G401.6 (cell line): ENCODE results near the gene LSM14B.
"Not testable (repeated sequence)": the region's sequence is repeated elsewhere in the genome, so short reads cannot be mapped to it uniquely, and the experiment has no call there.

Experiments used
- FAIRE-seq: peaks from 2 replicates; lab custom pipeline; 2012; peaks lifted over from hg19 to GRCh38; lab: Jason Lieb, UNC

LSM14B gene

GRCh38 chr20:62121776-62122653, at the start of gene LSM14B:
Gene LSM14B, plus strand, starts transcription at chr20:62122475. Its CDS starts 192 bp downstream, at chr20:62122667.
- FAIRE-seq, result no peak

GRCh38 chr20:62073323-62073722, 49.0 kb upstream of the LSM14B start:
- no peak for FAIRE-seq

GRCh38 chr20:62079166-62079565, 43.1 kb upstream of the LSM14B start:
- no peak for FAIRE-seq

GRCh38 chr20:62080249-62080990, 41.9 kb upstream of the LSM14B start:
- FAIRE-seq, result no peak

- FAIRE-seq, result no peak
Observed at GRCh38 chr20:62083312-62083711, 39.0 kb upstream of the LSM14B start.

DNA sequence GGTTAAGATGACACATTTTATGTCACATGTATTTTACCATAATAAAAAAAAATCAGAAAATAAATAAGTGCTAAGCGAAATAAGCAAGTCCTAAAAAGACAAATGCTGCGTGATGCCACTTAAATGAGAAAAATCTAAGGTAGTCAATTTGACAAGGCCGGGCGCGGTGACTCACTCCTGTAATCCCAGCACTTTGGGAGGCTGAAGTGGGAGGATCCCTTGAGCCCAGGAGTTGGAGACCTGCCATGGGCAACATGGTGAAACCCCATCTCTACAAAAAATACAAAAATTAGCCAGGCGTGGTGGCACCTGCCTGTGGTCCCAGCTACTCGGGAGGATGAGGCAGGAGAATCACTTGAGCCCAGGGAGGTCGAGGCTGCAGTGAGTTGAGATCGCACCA, 38.1 kb upstream of the LSM14B start:
- not testable (repeated sequence) for FAIRE-seq

DNA sequence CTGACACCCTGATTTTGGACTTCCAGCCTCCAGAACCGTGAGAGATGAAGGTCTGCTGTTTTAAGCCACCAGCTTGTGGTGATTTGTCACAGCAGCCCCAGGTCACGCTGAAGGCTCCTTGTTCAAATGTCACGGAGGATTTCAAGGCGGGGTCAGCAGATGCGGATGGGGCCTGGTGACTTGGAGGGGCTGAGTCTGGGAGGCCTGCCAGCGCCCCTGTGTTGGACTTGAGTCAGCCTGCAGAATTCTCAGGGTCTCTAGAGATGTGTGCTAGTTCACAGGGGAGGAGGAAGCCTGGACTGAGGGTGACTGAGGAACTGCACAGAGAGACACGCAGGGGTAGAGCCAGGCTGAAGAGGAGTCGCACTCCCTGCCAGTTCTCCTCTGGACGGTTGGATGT, 37.1 kb upstream of the LSM14B start:
- FAIRE-seq, result no peak

DNA sequence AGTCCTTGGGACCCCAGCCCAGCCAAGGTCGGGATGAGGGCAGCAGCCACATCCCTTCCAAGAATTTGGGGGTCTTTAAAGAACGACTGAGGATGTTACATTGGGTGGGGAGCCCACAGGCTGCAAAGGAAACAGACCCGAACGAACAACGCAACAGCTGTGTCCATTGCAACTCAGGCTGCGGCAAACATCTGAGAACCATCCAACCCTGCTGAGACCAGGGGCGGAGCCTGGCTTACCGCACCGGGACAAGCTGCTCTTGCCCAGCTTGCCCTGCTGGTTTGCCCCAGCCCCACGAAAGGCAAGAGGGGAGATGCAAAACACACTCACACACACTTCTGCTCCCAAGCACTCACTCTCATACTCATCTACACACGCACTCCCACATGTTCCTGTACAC, 35.0 kb upstream of the LSM14B start:
- no peak for FAIRE-seq

GRCh38 chr20:62087632-62088031, 34.6 kb upstream of the LSM14B start:
- FAIRE-seq, result no peak

DNA sequence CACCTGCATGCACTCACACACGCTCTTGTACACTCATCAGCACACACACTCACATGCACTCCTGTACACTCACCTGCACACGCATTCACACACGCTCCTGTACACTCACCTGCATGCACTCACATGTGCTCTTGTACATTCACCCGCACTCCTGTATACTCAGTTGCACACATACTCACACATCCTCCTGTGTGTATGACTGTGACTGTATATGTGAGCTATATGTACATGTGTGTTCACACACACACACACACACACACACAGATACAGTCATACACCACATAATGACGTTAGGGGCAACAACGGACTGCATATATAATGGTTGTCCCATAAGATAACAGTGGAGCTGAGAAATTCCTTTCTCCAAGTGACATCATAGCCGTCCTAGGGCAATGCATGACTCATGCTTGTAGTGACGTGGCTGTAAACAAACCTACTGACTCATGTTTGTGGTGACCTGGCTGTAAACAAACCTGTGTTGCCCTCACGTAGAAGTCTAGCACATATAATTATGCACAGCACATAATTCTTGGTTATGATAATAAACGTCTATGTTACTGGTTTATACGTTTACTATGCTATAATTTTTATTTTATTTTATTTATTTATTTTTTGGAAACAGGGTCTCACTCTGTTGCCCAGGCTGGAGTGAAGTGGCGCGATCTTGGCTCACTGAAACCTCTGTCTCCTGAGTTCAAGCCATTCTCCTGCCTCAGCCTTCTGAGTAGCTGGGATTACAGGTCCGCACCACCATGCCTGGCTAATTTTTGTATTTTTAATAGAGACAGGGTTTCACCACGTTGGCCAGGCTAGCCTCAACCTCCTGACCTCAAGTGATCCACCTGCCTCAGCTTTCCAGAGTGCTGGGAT, 33.8 kb upstream of the LSM14B start:
- FAIRE-seq, result no peak

DNA sequence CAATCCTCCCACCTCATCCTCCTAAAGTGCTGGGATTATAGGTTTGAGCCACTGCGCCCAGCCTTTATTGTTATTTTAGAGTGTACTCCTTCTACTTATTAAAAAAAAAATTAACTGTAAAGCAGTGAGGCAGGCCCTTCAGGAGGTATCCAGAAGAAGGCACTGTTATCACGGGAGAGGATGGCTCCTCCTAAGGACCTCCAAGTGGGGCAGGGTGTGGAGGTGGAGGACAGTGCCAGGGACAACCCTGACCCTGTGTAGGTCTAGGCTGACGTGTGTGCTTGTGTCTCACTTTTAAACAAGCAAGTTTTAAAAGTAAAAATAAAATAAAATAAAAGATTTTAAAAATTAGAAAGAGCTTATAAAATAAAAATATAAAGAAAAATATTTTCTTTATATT, 32.9 kb upstream of the LSM14B start:
- FAIRE-seq, result no peak

DNA sequence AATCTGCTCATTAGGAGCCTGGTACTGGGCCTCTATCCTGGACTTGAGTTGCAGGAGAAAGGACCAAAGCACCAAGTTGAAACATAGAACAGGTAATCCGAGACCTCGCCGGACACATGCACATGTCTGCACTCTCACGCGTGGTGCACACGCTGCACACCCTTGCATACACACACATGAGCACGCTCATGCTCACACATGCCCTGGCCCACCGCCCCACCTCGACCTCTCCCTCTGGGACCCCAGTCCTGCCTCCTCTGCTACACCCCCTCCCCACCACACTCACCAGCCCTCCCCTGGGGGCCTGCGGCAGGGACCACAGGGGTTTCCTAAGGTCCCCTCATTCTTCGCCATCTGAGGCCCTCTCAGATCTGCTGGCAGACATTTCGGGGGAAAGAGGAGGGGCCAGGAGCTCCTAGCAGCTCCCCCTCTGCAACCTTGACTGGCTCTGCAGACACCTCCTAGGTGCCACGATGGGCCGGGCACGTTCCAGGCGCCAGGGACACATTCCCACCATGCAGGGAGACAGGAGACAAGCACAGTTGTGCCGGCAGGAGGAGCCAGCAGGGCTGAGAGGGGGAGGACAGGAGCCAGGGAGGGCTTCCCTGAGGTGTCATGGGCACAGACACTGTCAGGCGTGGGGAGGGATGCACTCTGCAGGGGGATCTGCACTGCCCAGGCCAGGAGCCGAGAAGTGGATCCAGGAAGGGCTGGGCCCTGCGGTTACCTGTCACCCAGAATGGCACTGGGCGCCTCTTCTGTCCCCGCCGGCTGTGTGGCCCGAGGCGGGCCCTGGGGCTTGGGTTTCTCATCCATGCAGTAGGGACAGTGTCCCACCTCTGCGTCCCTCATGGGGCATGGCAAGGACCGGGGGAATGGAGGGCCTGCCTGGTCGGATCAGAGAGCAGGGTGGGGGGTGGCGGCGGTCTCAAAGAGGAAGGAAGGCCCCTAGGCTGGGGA, 25.6 kb upstream of the LSM14B start:
- FAIRE-seq, result no peak

- FAIRE-seq, result no peak
Observed at GRCh38 chr20:62097881-62098407, 24.3 kb upstream of the LSM14B start.

GRCh38 chr20:62101078-62101477, 21.2 kb upstream of the LSM14B start:
- no peak for FAIRE-seq

DNA sequence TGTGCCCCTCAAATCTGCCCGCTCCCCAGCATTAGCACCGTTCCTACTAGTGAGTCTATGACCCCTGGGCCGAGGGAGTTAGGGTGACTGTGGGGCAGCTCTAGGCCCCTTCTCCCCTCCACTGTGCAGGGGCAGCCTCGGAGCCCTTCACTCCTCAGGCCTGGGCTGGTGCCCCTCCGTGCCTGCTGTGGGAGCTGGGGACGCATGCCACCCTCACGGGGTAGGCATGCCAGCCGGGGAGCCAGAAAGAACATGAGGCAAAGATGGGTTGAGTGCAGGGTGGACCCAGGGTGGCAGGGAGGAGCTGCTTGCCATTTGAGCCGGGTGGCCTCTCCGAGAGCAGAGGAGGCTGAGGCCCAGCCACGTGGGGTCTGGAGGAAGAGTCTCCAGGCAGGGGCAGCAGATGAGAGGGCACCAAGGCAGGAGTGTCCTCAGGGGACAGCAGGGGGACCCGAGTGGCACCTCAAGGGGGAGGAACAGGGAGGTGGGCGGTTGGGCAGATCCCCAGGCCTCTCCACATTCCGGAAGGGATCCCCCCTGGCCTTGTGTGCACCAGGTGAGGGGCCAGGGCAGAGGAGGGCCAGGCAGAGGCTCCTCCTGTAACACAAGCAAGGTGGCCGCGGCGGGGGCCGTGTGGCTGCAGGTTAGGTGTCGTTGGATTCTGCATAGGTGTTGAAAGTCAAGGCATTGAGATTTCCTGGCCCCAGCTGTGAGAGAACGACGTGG, 18.6 kb upstream of the LSM14B start:
- FAIRE-seq, result no peak

DNA sequence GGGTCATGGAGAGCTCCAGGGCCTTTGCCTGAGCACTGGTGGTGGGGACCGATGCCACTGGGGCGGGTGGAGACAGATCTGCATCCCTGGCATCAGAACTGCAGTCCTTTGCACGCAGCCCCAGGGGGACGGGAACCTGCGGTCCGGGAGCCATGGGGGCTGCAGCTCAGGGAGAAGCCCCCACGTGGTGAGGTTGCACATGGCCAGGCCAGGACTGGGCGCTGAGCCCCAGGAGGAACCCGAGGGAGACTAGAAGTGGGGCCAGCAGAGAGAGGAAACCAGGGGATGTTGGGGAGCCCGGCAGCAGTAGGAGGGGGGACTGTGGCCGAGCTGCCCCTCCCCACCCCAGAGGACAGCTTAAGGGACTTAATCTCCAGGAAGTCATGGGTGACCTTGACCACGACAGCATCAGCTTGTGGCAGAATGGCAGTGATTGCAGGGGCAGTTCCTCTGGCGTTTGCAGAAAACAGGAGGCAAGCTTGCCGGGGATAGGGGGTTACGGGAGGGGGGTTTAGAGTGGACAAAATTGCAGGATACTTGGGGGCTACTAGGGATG, 18.0 kb upstream of the LSM14B start:
- no peak for FAIRE-seq

DNA sequence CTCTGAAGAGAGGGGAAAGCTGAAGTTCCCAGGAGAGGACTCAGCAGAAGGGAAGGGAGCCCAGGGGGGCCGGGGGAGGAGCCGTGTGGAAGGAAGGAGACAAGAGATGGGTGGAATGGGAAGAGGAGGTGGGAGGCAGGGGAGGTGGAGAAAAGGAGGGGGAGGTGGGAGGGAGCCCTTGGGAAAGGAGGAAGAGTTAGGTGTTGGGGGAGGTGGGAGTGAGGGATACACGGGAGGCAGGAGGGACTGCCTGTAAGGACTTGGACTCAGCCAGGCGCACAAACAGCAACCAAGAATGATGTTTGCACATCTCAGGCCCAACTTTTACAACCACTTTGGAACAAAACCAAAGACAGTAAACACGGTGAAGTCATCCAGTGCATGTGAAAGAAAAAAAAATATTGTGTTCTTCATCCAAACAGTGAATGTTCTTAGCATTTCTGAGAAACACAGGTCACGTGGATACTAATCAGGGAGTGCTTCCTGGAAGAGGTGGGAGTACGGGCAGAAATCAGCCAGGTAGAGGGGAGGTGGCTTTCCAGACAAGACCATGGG, 17.4 kb upstream of the LSM14B start:
- no peak for FAIRE-seq

- no peak for FAIRE-seq
Observed at GRCh38 chr20:62105592-62105991, 16.7 kb upstream of the LSM14B start.

GRCh38 chr20:62111148-62111547, 11.1 kb upstream of the LSM14B start:
- FAIRE-seq, result no peak

DNA sequence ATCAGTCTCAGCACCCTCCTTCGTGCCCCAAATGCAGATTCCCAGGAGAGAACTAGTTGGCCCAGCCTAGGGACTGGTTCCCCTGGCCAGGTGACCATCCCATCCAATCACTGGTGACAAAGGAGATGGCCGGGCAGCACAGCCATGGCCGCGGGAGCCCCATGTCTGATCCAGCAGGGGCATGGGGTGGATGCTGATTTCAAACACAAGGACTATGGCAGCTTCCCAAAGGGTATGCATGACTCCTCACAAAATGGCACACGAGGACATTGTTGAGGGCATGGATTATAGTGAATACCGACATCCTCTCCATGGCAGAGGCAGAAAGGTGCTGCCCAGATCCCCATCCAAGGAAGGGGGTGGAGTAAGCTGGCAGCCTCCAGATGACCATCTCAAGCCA, 9.9 kb upstream of the LSM14B start:
- FAIRE-seq, result no peak
